Epithelial cell of proximal tubule (primary cell): ENCODE results near the gene COL26A1. TPM values are rescaled to one million over a fixed set of nuclear protein-coding genes. Genes with fewer than 3 reads are reported as not detected.

Experiments
- DNase-seq: peaks from one replicate; pipeline ENCODE4 v3.0.0-alpha.2; 2011; ENCODE audit warnings: low read depth
- H3K4me3 ChIP-seq: 2 replicates; pipeline ENCODE4 v1.5.1; 2011; ENCODE audit warnings: low read depth, mild to moderate bottlenecking, low read length
- total RNA-seq: library from RNA; depleted of rRNA; stranded (reverse); fragments of >200 nt; gene quantifications from 2 replicates; pipeline ENCODE4 v1.2.3, GENCODE V29; 2015
- TF ChIP-seq, protein P1 (sequence below): conservative IDR thresholded peaks from 2 replicates; pipeline ENCODE4 v1.5.1; 2012; ENCODE audit warnings: low read depth, mild to moderate bottlenecking, low read length

Gene COL26A1
- total RNA-seq, 1 donor from 2014 or later = not detected

DNA sequence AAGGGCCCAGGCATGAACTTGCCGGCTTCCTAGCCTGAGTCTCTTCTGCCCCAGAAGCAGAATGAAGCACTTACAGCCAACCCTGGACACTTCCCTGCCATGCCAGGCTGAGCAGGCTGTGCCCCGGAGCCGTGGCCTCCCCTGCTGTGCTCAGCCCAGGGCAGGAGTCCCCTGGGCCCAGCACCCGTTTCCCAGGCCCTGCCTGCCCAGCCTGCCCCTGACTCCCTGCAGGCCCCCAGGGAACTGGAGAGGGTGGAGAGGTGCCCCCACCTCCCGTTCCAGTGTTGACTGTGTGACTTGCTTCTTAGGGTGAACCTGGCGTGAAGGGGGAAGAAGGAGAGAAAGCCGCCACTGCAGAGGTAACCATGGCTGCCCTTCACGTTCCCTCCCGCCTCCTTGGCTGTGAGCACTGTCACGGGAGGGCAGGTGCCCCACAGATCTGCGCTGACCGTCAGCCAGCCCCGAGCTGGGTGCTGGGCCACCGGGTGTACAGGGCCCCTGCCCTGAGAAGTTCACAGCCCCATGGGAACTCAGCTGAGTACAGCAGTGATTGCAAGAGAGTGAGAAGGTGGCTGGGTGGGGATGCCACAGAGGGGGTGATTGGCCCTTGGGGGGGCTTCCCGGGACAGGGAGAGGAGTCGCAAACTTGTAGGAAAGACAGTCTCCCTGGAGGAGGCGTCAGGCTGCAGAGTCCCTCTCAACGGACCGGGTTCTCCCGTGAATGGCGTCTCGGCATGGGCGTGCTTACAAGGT lies 190.5 kb downstream of the COL26A1 start:
- DNase-seq = no peak
- TF ChIP-seq, protein P1, sequence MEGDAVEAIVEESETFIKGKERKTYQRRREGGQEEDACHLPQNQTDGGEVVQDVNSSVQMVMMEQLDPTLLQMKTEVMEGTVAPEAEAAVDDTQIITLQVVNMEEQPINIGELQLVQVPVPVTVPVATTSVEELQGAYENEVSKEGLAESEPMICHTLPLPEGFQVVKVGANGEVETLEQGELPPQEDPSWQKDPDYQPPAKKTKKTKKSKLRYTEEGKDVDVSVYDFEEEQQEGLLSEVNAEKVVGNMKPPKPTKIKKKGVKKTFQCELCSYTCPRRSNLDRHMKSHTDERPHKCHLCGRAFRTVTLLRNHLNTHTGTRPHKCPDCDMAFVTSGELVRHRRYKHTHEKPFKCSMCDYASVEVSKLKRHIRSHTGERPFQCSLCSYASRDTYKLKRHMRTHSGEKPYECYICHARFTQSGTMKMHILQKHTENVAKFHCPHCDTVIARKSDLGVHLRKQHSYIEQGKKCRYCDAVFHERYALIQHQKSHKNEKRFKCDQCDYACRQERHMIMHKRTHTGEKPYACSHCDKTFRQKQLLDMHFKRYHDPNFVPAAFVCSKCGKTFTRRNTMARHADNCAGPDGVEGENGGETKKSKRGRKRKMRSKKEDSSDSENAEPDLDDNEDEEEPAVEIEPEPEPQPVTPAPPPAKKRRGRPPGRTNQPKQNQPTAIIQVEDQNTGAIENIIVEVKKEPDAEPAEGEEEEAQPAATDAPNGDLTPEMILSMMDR = no peak
- H3K4me3 ChIP-seq = no peak overlapping the region

DNA sequence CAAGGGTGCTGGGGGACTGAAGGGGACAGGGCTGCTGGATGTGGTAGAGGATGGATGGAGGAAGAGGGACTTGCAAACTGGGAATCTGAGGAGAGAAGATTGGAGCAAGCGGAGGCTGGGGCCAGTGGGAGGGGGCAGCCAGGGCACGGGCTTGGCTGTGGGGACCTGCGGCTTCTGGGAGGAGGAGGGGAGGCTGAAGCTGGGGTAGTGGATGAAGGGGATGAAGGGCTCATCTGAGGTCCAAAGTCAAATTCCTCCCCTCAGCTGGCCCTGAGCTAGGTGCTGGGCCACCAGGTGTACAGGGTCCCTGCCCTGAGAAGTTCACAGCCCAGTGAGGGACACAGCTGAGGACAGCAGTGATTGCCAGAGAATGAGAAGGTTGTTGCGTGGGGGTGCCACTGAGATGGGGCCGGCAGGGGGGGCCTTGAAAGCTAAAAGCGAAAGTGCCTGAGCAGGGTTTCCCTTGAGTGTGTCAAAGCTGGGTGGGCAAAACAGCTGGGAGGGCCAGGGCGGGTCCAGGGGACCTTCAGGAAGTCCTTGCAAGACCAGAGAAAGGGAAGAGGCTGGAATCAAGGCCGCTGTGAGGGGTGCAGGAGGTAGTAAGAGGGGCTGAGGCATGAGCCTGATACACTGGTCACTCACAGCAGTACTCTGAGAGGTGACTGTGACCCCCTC lies 191.2 kb downstream of the COL26A1 start:
- DNase-seq = no peak
- TF ChIP-seq, protein P1 = no peak
- no peak overlapping the region for H3K4me3 ChIP-seq

DNA sequence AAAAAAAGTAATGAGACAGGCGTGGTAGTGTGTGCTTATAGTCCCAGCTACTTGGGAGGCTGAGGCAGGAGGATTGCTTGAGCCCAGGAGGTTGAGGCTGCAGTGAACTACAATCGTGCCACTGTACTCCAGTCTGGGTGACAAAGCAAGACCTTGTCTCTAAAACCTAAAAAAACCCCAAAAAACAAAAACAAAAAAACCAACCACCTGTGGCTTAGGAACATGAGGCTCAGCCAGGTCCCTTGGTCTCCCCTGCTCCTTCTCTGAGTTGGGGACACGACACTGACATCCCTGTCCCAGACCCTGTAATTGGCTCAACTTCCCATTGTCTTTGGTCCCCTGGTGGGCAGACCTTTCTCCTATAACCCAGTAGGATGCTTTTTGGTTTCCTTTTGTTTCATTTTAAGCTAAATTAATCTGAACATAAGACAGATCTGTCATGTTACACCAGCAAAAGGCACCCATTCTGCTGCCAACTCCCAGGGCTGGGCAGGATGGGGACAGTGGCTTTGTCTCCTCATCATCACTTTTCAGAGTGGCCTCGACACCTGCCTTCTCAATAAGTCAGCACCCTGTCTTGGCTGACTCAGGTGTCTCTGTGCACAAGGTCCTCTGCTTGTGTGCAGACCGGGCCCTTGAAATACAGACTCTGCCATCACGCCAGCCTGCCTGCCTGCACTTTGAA lies 192.1 kb downstream of the COL26A1 start:
- DNase-seq = no peak
- TF ChIP-seq, protein P1 = no peak
- H3K4me3 ChIP-seq = no peak overlapping the region

DNA sequence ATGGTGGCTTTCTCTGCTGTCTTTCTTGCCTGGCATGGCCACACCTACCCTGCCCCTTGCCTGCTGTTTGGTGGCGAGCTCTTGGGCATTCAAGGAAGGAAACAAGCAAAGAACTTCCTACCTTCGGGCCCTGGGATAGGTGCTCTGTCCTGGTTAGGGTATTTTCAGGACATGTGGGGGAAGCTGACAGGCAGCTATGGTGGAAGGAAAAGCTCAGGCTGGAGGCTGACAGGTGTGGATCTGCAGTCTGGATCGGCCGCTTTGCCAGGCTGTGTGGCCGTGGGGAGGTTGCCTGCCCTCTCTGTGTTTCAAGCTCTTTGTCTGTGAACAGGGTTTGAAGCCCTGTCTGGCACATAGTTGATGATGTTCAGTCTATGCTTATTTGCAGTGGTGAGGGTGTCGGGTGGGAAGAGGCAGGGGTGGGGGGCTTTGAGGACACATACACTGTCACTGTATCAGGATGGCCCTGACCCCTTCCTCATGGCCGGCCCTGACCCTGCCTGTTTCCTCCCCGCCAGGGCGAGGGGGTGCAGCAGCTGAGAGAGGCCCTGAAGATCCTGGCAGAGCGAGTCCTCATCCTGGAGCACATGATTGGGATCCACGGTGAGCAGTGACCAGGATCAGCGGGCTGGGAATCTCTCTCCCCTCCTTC lies 192.7 kb downstream of the COL26A1 start:
- no peak overlapping the region for H3K4me3 ChIP-seq
- DNase-seq = no peak
- TF ChIP-seq, protein P1 = no peak

DNA sequence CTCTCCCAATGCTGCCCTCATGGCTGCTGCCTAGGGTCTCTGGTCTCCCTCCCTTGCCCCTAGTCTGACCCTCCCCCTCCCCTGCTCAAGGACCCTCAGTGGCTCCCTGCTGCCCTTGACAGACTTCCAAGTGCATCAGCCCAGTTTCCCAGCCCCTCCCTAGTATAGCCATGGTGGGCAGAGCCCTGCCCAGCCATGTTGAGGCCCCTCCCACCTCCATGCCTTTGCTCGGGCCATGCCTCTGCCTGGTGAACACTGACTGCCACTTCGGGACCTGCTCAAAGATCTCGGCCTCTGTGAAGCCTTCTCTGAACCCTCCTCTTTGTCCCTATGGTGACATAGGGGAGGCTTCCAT lies 193.2 kb downstream of the COL26A1 start:
- TF ChIP-seq, protein P1 = no peak
- no peak for DNase-seq
- no peak overlapping the region for H3K4me3 ChIP-seq

DNA sequence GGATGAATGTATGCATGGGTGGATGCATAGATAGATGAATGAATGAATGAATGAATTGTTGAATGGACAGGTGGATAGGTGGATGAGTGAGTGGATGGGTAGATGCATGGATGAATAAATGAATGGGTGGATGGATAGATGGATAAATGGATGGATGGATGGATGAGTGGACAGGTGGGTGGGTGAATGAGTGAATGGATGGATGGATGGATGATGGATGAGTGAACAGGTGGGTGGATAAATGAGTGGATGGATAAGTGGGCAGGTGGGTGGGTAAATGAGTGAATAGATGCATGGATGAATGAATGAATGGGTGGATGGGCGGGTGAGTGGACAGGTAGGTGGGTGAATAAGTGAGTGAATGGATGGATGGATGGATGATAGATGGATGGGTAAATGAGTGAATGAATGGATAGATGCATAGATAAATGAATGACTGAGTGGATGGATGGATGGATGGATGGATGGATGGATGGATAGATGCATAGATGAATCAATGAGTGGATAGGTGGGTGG lies 193.8 kb downstream of the COL26A1 start:
- TF ChIP-seq, protein P1 = no peak
- no peak for DNase-seq

More for the DNA sequence above, 193.8 kb downstream of the COL26A1 start:
- no peak overlapping the region for H3K4me3 ChIP-seq
